ENCODE data around the gene HDAC4. TPM values are rescaled to one million over a fixed set of nuclear protein-coding genes. Genes with fewer than 3 reads are reported as not detected.

Gene HDAC4
- total RNA-seq, 1 experiment from 2014 or later, result 40.1 TPM

DNA sequence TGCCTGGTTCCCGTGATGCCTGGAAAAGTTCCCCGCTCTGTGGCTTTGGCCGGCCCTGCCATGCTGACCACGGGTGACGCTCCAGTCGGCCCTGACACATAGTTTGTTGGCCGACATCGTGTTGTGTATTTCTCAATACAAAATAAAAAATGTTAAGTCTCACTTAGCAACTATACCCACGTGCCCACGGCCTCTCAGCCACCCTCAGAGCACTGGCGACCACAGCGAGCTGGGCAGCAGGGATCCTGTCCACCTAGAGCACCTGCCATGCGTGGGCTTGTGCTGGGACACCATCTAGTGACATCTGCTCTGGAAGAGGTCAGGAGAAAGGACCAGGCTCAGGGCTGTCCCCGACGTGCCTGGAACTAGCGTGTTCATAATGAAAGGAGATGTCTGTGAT lies 261.7 kb downstream of the HDAC4 start:
- no TSS peak for BruUV-seq (replicated peaks)
- in situ Hi-C loops (cut with HindIII; ENCODE audit: low pct_unique_long_range_greater_than_20kb, low sequenced_read_pairs), result no loop called here
- ChIA-PET CTCF (interaction anchor here (0.6 kb wide), 1 partner anchor 272 kb away, joined by 6 read pairs; no protein-coding TSS in a partner anchor), POLR2A (no interaction called here)
- Histone ChIP-seq H3K36me3 (ENCODE audit: control insufficient read depth, insufficient read depth, low read length) (no peaks in the 10 kb centered on the region; the same call in 1 of the 2 replicates), H3K9me3 (ENCODE audit: control insufficient read depth, insufficient read depth, low read depth, low read length) (no peaks in the 10 kb centered on the region), H3K4me3 (ENCODE audit: low read depth in 2 of 2, low read length in 2 of 2) (no peak overlapping the region), H3K27ac (ENCODE audit: low read length) (no peak overlapping the region), H3K27me3 (ENCODE audit: control insufficient read depth, insufficient read depth, low read length) (no peaks in the 10 kb centered on the region), H3K4me1 (ENCODE audit: control insufficient read depth, insufficient read depth, low read length) (no peaks in the 10 kb centered on the region)
- no peak for ATAC-seq
- intact Hi-C loops (cut with micrococcal nuclease; ENCODE audit: unreplicated experiment), result no loop called here
- DNase-seq (ENCODE audit: low read depth, low spot score), result no peak
- TF ChIP-seq, protein P1, sequence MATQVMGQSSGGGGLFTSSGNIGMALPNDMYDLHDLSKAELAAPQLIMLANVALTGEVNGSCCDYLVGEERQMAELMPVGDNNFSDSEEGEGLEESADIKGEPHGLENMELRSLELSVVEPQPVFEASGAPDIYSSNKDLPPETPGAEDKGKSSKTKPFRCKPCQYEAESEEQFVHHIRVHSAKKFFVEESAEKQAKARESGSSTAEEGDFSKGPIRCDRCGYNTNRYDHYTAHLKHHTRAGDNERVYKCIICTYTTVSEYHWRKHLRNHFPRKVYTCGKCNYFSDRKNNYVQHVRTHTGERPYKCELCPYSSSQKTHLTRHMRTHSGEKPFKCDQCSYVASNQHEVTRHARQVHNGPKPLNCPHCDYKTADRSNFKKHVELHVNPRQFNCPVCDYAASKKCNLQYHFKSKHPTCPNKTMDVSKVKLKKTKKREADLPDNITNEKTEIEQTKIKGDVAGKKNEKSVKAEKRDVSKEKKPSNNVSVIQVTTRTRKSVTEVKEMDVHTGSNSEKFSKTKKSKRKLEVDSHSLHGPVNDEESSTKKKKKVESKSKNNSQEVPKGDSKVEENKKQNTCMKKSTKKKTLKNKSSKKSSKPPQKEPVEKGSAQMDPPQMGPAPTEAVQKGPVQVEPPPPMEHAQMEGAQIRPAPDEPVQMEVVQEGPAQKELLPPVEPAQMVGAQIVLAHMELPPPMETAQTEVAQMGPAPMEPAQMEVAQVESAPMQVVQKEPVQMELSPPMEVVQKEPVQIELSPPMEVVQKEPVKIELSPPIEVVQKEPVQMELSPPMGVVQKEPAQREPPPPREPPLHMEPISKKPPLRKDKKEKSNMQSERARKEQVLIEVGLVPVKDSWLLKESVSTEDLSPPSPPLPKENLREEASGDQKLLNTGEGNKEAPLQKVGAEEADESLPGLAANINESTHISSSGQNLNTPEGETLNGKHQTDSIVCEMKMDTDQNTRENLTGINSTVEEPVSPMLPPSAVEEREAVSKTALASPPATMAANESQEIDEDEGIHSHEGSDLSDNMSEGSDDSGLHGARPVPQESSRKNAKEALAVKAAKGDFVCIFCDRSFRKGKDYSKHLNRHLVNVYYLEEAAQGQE (IDR thresholded peaks at IDR 0.05; ENCODE audit: insufficient read depth in 1 of 2, low read depth in 2 of 2, low read length in 1 of 2), result no peak
- TF ChIP-seq, protein P2, sequence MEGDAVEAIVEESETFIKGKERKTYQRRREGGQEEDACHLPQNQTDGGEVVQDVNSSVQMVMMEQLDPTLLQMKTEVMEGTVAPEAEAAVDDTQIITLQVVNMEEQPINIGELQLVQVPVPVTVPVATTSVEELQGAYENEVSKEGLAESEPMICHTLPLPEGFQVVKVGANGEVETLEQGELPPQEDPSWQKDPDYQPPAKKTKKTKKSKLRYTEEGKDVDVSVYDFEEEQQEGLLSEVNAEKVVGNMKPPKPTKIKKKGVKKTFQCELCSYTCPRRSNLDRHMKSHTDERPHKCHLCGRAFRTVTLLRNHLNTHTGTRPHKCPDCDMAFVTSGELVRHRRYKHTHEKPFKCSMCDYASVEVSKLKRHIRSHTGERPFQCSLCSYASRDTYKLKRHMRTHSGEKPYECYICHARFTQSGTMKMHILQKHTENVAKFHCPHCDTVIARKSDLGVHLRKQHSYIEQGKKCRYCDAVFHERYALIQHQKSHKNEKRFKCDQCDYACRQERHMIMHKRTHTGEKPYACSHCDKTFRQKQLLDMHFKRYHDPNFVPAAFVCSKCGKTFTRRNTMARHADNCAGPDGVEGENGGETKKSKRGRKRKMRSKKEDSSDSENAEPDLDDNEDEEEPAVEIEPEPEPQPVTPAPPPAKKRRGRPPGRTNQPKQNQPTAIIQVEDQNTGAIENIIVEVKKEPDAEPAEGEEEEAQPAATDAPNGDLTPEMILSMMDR (IDR thresholded peaks at IDR 0.05), result no peak
- TF ChIP-seq TCF7L2 (IDR thresholded peaks at IDR 0.05; ENCODE audit: low read depth, low read length) (no peak), POLR2AphosphoS5 (IDR thresholded peaks at IDR 0.05; ENCODE audit: low read depth, low read length) (no peak), SIN3A (IDR thresholded peaks at IDR 0.05; ENCODE audit: borderline replicate concordance, insufficient read depth, low read depth, low read length) (no peak)

DNA sequence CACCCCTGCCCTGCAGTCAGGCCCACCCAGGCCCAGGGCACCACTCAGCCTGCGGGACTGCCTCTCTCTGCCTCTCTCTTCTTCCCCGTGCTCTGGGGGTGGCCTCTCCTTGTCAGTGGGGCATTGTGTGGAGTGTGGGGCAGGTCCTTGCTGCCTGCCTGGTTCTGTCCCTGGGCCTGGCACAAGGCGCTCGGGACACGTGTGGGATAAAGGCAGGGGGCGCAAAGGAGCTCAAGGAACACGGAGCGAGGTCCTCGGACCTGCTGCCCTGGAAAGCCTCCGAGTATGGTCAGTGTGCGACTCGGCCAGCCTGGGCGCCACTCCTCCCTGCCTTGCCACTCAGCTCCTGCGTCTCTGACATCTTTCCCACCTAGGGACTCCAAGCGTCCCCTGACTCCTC lies 262.2 kb downstream of the HDAC4 start:
- no peaks in the 10 kb centered on the region; the same call in 1 of the 2 replicates for H3K36me3 ChIP-seq (ENCODE audit: control insufficient read depth, insufficient read depth, low read length)
- CTCF ChIA-PET, result interaction anchor here (0.6 kb wide), 1 partner anchor 271 kb away, joined by 6 read pairs; no protein-coding TSS in a partner anchor
- intact Hi-C loops (cut with micrococcal nuclease; ENCODE audit: unreplicated experiment) (no loop called here), in situ Hi-C loops (cut with HindIII; ENCODE audit: low pct_unique_long_range_greater_than_20kb, low sequenced_read_pairs) (no loop called here)
- ATAC-seq (no peak), DNase-seq (ENCODE audit: low read depth, low spot score) (no peak)
- H3K27ac ChIP-seq (ENCODE audit: low read length), result no peak overlapping the region
- POLR2A ChIA-PET, result no interaction called here
- H3K4me1 ChIP-seq (ENCODE audit: control insufficient read depth, insufficient read depth, low read length), result no peaks in the 10 kb centered on the region
- no TSS peak for BruUV-seq (replicated peaks)
- no peaks in the 10 kb centered on the region for H3K9me3 ChIP-seq (ENCODE audit: control insufficient read depth, insufficient read depth, low read depth, low read length)
- H3K4me3 ChIP-seq (ENCODE audit: low read depth in 2 of 2, low read length in 2 of 2), result no peak overlapping the region
- no peaks in the 10 kb centered on the region for H3K27me3 ChIP-seq (ENCODE audit: control insufficient read depth, insufficient read depth, low read length)
- TF ChIP-seq POLR2AphosphoS5 (IDR thresholded peaks at IDR 0.05; ENCODE audit: low read depth, low read length), result no peak
- TF ChIP-seq TCF7L2 (IDR thresholded peaks at IDR 0.05; ENCODE audit: low read depth, low read length), result no peak

DNA sequence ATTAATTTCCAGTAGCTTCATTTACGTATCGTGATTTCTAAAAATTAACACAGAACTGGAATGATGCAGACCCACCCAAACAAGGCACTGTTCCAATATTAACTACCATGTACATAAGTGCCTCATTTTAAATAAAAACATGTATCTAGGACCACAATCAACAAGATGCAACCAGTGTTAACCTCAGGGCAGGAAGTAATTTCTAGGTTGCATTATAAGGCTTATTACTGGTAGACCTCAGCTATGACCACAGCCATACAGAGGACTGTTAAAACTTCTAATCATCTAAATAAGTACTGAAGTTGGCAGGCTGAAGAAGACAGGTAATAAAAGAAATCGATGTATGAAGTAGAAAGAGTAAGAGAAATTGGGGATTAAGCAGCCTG lies 262.9 kb downstream of the HDAC4 start:
- CTCF ChIA-PET, result no interaction called here
- BruUV-seq (replicated peaks), result no TSS peak

More for the DNA sequence above, 262.9 kb downstream of the HDAC4 start:
- POLR2A ChIA-PET, result no interaction called here
- TF ChIP-seq, protein P2 (IDR thresholded peaks at IDR 0.05), result no peak
- TF ChIP-seq POLR2AphosphoS5 (IDR thresholded peaks at IDR 0.05; ENCODE audit: low read depth, low read length), result no peak
- TF ChIP-seq, protein P1 (IDR thresholded peaks at IDR 0.05; ENCODE audit: insufficient read depth in 1 of 2, low read depth in 2 of 2, low read length in 1 of 2), result no peak
- no peak for TF ChIP-seq SIN3A (IDR thresholded peaks at IDR 0.05; ENCODE audit: borderline replicate concordance, insufficient read depth, low read depth, low read length)
- no peak for TF ChIP-seq TCF7L2 (IDR thresholded peaks at IDR 0.05; ENCODE audit: low read depth, low read length)
- in situ Hi-C loops (cut with HindIII; ENCODE audit: low pct_unique_long_range_greater_than_20kb, low sequenced_read_pairs) (no loop called here), intact Hi-C loops (cut with micrococcal nuclease; ENCODE audit: unreplicated experiment) (no loop called here)
- no peak overlapping the region for H3K27ac ChIP-seq (ENCODE audit: low read length)
- no peaks in the 10 kb centered on the region for H3K9me3 ChIP-seq (ENCODE audit: control insufficient read depth, insufficient read depth, low read depth, low read length)
- no peaks in the 10 kb centered on the region for H3K27me3 ChIP-seq (ENCODE audit: control insufficient read depth, insufficient read depth, low read length)
- H3K36me3 ChIP-seq (ENCODE audit: control insufficient read depth, insufficient read depth, low read length), result no peaks in the 10 kb centered on the region; the same call in 1 of the 2 replicates
- no peak overlapping the region for H3K4me3 ChIP-seq (ENCODE audit: low read depth in 2 of 2, low read length in 2 of 2)
- no peaks in the 10 kb centered on the region for H3K4me1 ChIP-seq (ENCODE audit: control insufficient read depth, insufficient read depth, low read length)
- DNase-seq (ENCODE audit: low read depth, low spot score) (no peak), ATAC-seq (no peak)
